ENCODE measurements around the gene ARID1A.

Gene ARID1A

GRCh38 chr1:26761217-26761616 lies 65.4 kb downstream of the ARID1A start:
- DNase-seq (ENCODE audit: low spot score): no peak

DNA sequence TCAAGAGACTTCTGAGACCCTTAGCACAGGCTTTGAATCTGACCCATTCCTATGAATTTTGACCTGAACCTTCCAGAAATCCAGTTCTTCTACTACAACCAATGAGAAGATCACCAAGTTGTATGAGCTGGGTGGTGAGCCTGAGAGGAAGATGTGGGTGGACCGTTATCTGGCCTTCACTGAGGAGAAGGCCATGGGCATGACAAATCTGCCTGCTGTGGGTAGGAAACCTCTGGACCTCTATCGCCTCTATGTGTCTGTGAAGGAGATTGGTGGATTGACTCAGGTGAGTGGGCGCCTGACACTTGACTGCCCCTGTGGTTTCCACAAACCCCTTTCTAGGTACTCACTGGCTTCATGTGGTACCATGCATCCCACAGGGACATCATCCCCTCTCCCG lies 71.9 kb downstream of the ARID1A start:
- DNase-seq (ENCODE audit: low spot score): no peak

- no peak for DNase-seq (ENCODE audit: low spot score)
These were observed 72.9 kb downstream of the ARID1A start for GRCh38 chr1:26768755-26769154.

GRCh38 chr1:26771285-26771642 lies 75.4 kb downstream of the ARID1A start:
- no peak for DNase-seq (ENCODE audit: low spot score)

GRCh38 chr1:26771643-26772321 lies 76.0 kb downstream of the ARID1A start:
- peak; percentile 74 for DNase-seq (ENCODE audit: low spot score)

DNA sequence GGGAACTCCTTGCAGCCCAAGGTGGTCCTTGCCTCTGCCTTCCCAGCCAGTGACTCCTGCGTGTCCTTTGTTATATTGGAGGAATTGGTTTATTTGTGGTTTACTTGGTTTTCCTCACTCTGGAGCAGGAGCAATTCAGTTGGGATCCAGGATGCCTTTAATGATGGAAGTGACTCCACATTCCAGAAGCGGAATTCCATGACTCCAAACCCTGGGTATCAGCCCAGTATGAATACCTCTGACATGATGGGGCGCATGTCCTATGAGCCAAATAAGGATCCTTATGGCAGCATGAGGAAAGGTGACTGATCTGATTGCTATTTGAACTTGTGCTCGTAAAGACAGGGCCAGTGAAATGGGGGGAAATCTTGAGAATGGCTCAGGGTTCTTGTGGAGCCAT lies 76.9 kb downstream of the ARID1A start:
- DNase-seq (ENCODE audit: low spot score): no peak

DNA sequence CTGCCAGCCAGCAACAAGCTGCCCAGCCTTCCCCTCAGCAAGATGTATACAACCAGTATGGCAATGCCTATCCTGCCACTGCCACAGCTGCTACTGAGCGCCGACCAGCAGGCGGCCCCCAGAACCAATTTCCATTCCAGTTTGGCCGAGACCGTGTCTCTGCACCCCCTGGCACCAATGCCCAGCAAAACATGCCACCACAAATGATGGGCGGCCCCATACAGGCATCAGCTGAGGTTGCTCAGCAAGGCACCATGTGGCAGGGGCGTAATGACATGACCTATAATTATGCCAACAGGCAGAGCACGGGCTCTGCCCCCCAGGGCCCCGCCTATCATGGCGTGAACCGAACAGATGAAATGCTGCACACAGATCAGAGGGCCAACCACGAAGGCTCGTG lies 78.6 kb downstream of the ARID1A start:
- DNase-seq (ENCODE audit: low spot score): no peak

GRCh38 chr1:26775666-26776065 lies 79.9 kb downstream of the ARID1A start:
- DNase-seq (ENCODE audit: low spot score): no peak

DNA sequence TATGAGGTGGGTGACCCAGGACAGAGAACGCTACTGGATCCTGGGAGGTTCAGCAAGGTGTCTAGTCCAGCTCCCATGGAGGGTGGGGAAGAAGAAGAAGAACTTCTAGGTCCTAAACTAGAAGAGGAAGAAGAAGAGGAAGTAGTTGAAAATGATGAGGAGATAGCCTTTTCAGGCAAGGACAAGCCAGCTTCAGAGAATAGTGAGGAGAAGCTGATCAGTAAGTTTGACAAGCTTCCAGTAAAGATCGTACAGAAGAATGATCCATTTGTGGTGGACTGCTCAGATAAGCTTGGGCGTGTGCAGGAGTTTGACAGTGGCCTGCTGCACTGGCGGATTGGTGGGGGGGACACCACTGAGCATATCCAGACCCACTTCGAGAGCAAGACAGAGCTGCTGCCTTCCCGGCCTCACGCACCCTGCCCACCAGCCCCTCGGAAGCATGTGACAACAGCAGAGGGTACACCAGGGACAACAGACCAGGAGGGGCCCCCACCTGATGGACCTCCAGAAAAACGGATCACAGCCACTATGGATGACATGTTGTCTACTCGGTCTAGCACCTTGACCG lies 83.4 kb downstream of the ARID1A start:
- no peak for DNase-seq (ENCODE audit: low spot score)

GRCh38 chr1:26780344-26780957 lies 84.6 kb downstream of the ARID1A start:
- DNase-seq (ENCODE audit: low spot score): no peak

DNA sequence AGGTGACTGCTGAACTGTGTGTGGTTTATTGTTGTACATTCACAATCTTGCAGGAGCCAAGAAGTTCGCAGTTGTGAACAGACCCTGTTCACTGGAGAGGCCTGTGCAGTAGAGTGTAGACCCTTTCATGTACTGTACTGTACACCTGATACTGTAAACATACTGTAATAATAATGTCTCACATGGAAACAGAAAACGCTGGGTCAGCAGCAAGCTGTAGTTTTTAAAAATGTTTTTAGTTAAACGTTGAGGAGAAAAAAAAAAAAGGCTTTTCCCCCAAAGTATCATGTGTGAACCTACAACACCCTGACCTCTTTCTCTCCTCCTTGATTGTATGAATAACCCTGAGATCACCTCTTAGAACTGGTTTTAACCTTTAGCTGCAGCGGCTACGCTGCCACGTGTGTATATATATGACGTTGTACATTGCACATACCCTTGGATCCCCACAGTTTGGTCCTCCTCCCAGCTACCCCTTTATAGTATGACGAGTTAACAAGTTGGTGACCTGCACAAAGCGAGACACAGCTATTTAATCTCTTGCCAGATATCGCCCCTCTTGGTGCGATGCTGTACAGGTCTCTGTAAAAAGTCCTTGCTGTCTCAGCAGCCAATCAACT lies 85.5 kb downstream of the ARID1A start:
- DNase-seq (ENCODE audit: low spot score): no peak

- DNase-seq (ENCODE audit: low spot score): no peak
These were observed 86.9 kb downstream of the ARID1A start for GRCh38 chr1:26782521-26783212.

GRCh38 chr1:26783646-26784022 lies 87.8 kb downstream of the ARID1A start:
- no peak for DNase-seq (ENCODE audit: low spot score)

DNA sequence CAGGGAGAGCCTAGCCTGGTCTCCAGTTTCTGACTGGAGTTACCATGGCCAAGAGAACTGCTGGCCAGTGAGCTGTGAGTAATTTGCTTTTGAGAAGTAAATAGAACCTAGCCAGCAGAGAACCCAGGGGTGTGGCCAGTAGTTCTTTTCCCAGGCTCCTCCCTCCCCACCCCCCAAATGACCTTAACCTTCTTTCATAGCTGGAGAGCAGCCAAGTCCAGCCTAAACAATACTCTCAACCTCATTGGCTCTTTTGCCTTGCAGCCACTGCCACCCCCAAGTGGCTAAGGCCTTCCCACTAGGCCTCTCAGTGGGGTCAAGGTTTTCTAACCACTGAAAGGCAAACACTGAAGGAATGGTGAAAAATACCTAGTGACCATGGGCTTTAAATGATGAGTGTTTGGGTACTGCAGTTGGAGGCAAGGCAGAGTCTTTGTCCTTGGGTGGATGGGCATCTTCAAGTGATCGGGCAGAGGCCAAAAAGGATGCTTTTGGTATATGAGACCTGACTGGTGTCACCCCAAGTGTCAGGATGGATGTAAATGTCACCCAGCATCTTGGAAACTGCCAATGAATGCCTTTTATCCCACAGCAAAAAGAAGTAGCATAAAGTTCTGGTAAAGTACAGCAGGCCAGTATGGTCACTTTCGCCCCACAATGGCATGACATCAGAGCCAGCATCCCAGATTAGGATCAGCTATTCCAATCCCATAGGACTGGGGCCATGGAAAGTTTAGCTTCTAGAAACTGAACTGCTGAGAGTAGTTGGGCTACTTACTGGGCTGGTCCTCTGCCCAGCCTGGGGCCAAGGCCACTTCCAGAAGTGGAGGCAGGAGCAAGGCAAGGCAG lies 88.4 kb downstream of the ARID1A start:
- peak; percentile 72 for DNase-seq (ENCODE audit: low spot score)

DNA sequence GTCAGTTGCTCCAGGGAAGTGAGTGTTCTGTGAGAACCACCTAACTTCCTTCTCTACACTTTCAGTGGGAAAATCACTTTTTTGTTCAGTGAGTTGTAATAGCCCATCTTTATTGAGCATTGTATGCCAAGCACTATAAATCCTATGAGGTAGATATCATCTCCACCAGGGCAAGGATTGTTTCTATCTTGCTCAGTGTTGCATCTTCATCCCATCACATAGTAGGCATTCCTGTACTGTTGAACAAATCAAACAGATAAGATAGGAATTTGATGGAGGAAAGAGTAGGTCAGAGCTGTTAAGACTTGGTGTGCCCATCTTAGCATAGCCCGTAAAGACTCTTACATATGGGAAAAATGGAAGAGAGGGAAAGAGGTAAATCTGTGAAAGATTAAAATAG lies 89.1 kb downstream of the ARID1A start:
- DNase-seq (ENCODE audit: low spot score): no peak

DNA sequence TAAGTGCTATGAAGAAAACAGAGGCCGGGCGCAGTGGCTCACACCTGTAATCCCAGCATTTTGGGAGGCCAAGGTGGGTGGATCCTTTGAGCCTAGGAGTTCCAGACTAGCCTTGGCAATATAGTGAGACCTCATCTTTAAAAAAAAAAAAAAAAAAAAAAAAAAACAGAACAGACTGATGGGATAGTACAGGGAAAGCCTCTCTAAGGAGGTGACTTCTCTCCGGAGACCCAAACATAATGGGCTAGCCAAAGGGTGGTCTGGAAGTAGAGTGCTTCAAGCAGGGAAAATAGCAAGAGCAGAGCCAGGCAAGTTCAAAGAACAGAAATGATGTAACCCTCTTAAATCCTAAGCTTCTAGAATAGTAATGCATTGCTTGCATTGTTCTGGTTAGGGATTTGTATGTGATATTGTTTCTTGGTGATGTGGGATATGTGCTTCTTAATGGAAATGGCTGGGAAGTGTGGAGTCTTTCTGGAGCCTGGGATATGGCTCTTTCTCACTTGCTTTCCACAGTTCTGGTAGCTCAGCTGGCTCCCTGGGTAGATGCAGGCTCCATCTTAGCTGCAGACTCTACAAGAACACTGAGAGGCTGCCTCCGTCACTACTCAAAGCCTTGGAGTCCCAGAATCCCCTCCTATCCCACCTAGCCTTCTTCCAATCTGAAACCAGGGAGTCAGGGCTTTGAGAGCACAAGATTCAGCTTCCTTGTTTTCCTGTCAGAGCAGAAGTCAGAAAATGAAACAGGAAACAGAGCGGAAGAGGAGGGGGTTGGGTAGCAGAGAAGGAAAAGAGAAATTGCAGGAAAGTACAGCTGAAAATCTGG lies 90.0 kb downstream of the ARID1A start:
- no peak for DNase-seq (ENCODE audit: low spot score)

DNA sequence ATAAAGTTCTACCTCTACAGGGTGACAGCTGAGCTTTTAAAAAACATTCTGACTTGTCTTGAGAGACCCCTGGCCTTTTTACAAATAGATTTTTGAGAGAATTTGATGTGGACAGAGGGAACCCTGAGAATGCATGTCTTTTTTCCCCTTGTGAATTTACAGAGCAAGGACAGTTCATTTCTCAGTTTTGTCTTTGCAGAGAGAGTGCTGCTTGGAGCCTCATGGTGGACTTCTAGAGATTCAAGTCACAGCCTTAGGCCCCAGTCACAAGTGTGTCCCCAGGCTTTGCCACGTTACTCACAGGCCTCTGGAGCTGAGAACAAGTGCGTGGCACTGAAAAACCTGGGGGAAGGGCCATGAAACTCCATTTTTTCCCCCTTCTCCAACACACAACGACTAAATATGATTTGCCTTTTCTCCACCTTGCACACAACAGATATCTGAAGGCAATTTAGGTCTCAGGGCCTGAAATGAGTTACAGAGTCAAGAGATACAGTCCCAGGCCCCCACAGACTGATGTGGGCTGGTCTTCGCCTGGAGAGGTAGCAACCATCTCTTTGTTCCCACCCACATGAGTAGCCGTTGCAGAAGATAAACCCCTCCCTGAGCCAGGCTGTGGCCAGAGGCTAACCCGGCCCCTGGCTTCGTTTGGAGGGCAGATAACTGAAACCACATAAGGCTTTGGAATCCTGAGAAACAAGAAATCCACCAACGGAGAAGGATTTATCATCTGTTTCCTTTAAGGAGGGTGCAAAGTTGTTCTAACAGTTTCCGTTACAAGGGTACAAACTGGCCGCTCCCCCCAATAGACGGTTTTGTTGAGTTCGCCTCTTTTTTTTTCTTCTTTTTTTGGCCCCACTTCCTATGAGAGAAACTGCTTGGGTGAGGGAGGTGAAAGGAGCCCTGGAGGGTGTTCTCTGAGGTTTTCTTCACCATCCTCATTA lies 90.9 kb downstream of the ARID1A start:
- DNase-seq (ENCODE audit: low spot score): peak; percentile 58

DNA sequence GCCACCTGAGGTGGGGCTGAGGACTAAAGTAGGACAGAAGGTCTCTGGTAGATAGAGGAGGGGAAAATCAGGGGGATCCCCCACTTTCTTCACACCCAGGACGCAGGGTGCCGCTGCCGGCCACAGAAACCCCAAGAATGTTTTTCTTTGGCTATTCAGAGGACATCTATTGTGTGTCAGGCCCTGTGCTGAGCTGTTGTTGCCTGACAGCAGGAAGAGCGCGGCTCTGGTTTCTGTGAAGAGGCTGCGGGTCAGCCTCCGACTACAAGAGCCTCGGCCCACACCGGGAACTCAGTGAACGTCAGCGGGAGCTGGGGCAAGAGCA lies 91.5 kb downstream of the ARID1A start:
- no peak for DNase-seq (ENCODE audit: low spot score)

DNA sequence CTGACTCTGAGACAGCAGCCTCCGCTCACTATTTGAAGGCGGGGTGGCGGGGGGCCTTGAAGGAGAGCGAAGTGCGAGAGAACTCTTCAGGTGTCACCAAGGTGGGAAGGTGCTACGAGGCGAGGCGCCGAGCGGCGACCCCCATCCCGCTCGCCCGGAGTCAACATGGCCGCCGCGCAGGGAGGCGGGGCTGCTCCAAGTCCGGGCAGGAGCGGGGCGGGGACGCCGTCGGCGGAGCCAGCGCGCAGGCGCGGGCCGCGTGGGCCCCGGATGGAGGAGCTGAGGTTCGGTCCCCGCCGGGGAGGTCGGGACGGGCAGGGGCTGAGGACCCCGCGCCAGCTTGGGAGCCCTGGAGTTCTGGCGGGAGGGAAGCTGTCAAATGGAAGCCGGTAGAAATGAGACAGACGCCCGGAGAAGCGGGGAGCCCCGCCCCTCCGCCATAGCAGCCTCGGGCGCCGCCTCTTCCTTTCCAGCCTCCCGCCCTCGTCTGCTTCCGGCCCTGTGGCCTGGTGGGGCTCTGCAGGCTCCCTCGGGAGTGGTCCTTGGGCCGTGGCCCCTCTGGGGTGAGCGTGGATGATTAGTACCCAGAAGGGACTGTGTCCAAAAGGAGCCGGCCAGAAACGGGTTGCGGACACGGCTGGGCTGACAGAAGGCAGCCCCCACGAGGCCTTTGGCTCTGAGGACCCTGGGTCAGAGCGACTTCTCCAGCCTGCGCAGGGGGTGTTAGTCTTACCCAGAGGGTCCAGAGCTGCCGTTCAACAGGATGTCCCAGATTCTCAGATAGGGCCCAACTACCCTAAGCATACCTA lies 92.1 kb downstream of the ARID1A start, which contains the start of gene PIGV:
Gene PIGV, plus strand, starts transcription at position 245 of the 809 bp plus-strand sequence. CDS start 2,866 bp downstream, outside the sequence.
- peak; percentile 75 for DNase-seq (ENCODE audit: low spot score)

Measured in SW480 (cell line).